ENCODE measurements around the gene STUB1. TPM values are rescaled to one million over a fixed set of nuclear protein-coding genes. Genes with fewer than 3 reads are reported as not detected.

The STUB1 gene
- total and polyA plus RNA-seq, 8 donors = 40.1 to 130 (median 56.2) TPM

- intact Hi-C loops (cut with DNase I) = loop anchor here in 1 of 3 donors (10.0 kb wide), 1 partner anchor 78 kb away; the partner anchor contains the start of genes CHTF18 and RPUSD1
- FAIRE-seq (no peak), DNase-seq (no peak), ATAC-seq (no peak)
- Histone ChIP-seq H3K36me3 (no peaks in the 10 kb centered on the region), H3K27me3 (peaks cover 0 to 41% (median 7%) of the 10 kb centered on the region in 4 donors), H3K27ac (no peak overlapping the region), H3K9me3 (no peaks in the 10 kb centered on the region), H3K4me1 (no peaks in the 10 kb centered on the region), H3K4me3 (no peak overlapping the region)
- TF ChIP-seq, protein P1, sequence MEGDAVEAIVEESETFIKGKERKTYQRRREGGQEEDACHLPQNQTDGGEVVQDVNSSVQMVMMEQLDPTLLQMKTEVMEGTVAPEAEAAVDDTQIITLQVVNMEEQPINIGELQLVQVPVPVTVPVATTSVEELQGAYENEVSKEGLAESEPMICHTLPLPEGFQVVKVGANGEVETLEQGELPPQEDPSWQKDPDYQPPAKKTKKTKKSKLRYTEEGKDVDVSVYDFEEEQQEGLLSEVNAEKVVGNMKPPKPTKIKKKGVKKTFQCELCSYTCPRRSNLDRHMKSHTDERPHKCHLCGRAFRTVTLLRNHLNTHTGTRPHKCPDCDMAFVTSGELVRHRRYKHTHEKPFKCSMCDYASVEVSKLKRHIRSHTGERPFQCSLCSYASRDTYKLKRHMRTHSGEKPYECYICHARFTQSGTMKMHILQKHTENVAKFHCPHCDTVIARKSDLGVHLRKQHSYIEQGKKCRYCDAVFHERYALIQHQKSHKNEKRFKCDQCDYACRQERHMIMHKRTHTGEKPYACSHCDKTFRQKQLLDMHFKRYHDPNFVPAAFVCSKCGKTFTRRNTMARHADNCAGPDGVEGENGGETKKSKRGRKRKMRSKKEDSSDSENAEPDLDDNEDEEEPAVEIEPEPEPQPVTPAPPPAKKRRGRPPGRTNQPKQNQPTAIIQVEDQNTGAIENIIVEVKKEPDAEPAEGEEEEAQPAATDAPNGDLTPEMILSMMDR (IDR thresholded peaks at IDR 0.05) = no peak
- WGBS, 2 donors = 4 to 6% methylated on average over 45 to 49 of the region's 49 CpGs
Measured at GRCh38 chr16:706189-707061, 26.2 kb downstream of the STUB1 start.

- TF ChIP-seq, protein P1 (IDR thresholded peaks at IDR 0.05) = no peak
- 31 to 34% methylated on average over 14 of the region's 14 CpGs for WGBS, 2 donors
Measured at GRCh38 chr16:707062-707538, 26.9 kb downstream of the STUB1 start.

DNA sequence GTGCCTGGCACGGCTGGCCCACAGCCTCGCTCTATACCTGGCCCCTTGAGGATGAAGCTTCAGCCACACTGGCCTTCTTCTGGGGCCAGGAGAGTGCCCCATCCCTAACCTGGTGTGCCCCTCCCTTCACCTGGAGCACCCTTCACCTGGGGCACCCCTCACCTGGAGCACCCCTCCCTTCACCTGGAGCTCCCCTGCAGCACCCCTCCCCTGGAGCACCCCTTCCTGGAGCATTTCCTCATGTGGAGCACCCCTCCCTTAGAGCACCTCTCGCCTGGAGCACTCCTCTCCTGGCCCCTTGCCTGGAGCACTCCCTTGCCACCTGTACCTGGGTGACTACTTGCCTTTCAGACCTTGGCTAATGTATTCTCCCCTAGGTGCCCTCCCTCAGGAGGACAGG, 27.8 kb downstream of the STUB1 start:
- TF ChIP-seq, protein P1 (IDR thresholded peaks at IDR 0.05) = no peak
- Histone ChIP-seq H3K4me1 (no peaks in the 10 kb centered on the region), H3K9me3 (no peaks in the 10 kb centered on the region), H3K27ac (no peak overlapping the region), H3K4me3 (no peak overlapping the region), H3K36me3 (no peaks in the 10 kb centered on the region), H3K27me3 (peaks cover 0 to 31% (median 3%) of the 10 kb centered on the region in 4 donors)
- FAIRE-seq (no peak), ATAC-seq (no peak), DNase-seq (no peak)
- intact Hi-C loops (cut with DNase I) = loop anchor here in 1 of 3 donors (10.0 kb wide), 1 partner anchor 77 kb away; the partner anchor contains the start of genes CHTF18 and RPUSD1
- WGBS, 2 donors = 32 to 42% methylated on average over 3 of the region's 3 CpGs

More at GRCh38 chr16:707062-707538, 26.9 kb downstream of the STUB1 start:
- no peaks in the 10 kb centered on the region for H3K9me3 ChIP-seq
- no peaks in the 10 kb centered on the region for H3K4me1 ChIP-seq
- intact Hi-C loops (cut with DNase I) = loop anchor here in 1 of 3 donors (10.0 kb wide), 1 partner anchor 78 kb away; the partner anchor contains the start of genes CHTF18 and RPUSD1
- no peak overlapping the region for H3K27ac ChIP-seq
- DNase-seq (no peak), FAIRE-seq (no peak), ATAC-seq (peak in 1 of 4 donors; percentile 6)
- H3K4me3 ChIP-seq = no peak overlapping the region
- H3K36me3 ChIP-seq = no peaks in the 10 kb centered on the region
- H3K27me3 ChIP-seq = peaks cover 0 to 35% (median 4%) of the 10 kb centered on the region in 4 donors

DNA sequence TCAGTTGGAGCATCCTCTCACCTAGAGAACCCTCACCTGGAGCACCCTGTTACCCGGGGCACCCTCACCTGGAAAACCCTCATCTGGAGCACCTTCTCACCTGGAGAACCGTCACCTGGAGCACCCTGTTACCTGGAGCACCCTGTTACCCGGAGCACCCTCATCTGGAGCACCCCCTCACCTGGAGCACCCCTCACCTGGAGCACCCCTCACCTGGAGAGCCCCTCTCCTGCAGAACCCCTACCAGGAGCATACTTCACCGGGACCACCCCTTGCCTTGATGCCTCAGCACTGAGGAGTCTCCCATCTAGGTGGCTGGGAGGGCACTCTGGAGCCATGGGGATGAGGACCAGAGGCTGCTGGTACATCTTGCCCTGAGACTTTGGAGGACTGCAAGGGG, 28.7 kb downstream of the STUB1 start:
- FAIRE-seq (no peak), ATAC-seq (no peak), DNase-seq (no peak)
- 47 to 72% methylated on average over 4 of the region's 4 CpGs for WGBS, 2 donors
- no peaks in the 10 kb centered on the region for H3K4me1 ChIP-seq
- H3K36me3 ChIP-seq = no peaks in the 10 kb centered on the region
- TF ChIP-seq, protein P1 (IDR thresholded peaks at IDR 0.05) = no peak
- intact Hi-C loops (cut with DNase I) = loop anchor here in 1 of 3 donors (10.0 kb wide), 1 partner anchor 76 kb away; the partner anchor contains the start of genes CHTF18 and RPUSD1
- peaks cover 0 to 24% (median 3%) of the 10 kb centered on the region in 4 donors for H3K27me3 ChIP-seq
- no peak overlapping the region for H3K27ac ChIP-seq
- H3K9me3 ChIP-seq = no peaks in the 10 kb centered on the region
- H3K4me3 ChIP-seq = no peak overlapping the region
